ENCODE measurements around the gene CTNNA2.

CTNNA2 gene

GRCh38 chr2:80148906-80149305 lies 636.1 kb downstream of the CTNNA2 start:
- Histone ChIP-seq H3K27me3 (ENCODE audit: control insufficient read depth in 5 of 5, insufficient read depth in 4 of 5, low read length in 5 of 5) (no peaks in the 10 kb centered on the region), H3K9ac (ENCODE audit: low read length in 5 of 5) (no peak overlapping the region), H3K4me3 (ENCODE audit: low read depth in 1 of 5, low read length in 5 of 5) (no peak overlapping the region), H3K27ac (ENCODE audit: low read depth, low read length) (no peak overlapping the region), H3K9me3 (ENCODE audit: control insufficient read depth in 5 of 5, low read length in 5 of 5) (no peaks in the 10 kb centered on the region), H3K36me3 (ENCODE audit: control insufficient read depth in 5 of 5, insufficient read depth in 5 of 5, low read length in 5 of 5) (no peaks in the 10 kb centered on the region), H3K4me1 (ENCODE audit: control insufficient read depth in 5 of 5, insufficient read depth in 5 of 5, low read length in 5 of 5) (no peaks in the 10 kb centered on the region)

DNA sequence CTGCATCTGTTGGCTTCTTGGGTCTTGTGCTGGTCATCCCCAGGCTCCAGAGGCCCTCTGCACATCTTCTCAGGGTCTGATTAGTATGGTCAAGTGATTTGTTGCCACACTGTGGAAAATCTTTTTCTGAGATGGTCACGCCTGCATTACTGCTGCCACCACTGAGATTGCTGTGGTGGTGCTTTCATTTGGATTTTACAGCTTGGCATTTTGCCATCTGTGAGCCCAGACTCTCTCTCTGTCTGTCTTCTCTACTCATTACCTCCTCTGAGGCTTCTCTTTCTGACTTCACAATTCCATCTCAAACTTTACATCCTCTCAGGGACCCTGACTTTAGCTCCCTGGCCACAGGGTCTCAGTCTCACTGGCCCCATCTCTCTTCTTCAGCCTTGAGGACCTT lies 637.1 kb downstream of the CTNNA2 start:
- Histone ChIP-seq H3K27me3 (ENCODE audit: control insufficient read depth in 5 of 5, insufficient read depth in 4 of 5, low read length in 5 of 5) (no peaks in the 10 kb centered on the region), H3K36me3 (ENCODE audit: control insufficient read depth in 5 of 5, insufficient read depth in 5 of 5, low read length in 5 of 5) (no peaks in the 10 kb centered on the region), H3K9me3 (ENCODE audit: control insufficient read depth in 5 of 5, low read length in 5 of 5) (no peaks in the 10 kb centered on the region), H3K4me1 (ENCODE audit: control insufficient read depth in 5 of 5, insufficient read depth in 5 of 5, low read length in 5 of 5) (no peaks in the 10 kb centered on the region), H3K9ac (ENCODE audit: low read length in 5 of 5) (no peak overlapping the region), H3K27ac (ENCODE audit: low read depth, low read length) (no peak overlapping the region), H3K4me3 (ENCODE audit: low read depth in 1 of 5, low read length in 5 of 5) (no peak overlapping the region)

DNA sequence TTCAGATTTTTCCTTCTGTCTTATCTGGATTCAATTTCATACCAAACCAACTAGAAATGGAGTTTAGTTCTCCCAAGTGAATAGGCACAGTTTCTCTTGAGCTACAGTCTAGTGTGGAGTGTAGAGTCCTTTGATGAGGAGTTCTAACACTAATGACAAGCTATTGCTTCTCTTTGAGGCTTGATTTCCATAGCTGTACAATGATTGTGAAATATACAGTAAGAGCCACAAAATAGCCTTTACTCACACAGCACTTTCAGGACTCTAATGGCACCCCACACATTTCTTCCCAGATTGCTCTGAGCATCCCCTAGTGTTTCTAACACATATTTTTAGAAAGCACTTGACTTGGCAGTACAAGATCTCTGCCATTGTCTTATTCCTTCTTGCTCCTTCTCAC lies 638.4 kb downstream of the CTNNA2 start:
- no peaks in the 10 kb centered on the region for H3K9me3 ChIP-seq (ENCODE audit: control insufficient read depth in 5 of 5, low read length in 5 of 5)
- no peaks in the 10 kb centered on the region for H3K36me3 ChIP-seq (ENCODE audit: control insufficient read depth in 5 of 5, insufficient read depth in 5 of 5, low read length in 5 of 5)
- H3K4me1 ChIP-seq (ENCODE audit: control insufficient read depth in 5 of 5, insufficient read depth in 5 of 5, low read length in 5 of 5), result no peaks in the 10 kb centered on the region
- H3K9ac ChIP-seq (ENCODE audit: low read length in 5 of 5), result no peak overlapping the region
- H3K27me3 ChIP-seq (ENCODE audit: control insufficient read depth in 5 of 5, insufficient read depth in 4 of 5, low read length in 5 of 5), result no peaks in the 10 kb centered on the region
- no peak overlapping the region for H3K27ac ChIP-seq (ENCODE audit: low read depth, low read length)
- no peak overlapping the region for H3K4me3 ChIP-seq (ENCODE audit: low read depth in 1 of 5, low read length in 5 of 5)

DNA sequence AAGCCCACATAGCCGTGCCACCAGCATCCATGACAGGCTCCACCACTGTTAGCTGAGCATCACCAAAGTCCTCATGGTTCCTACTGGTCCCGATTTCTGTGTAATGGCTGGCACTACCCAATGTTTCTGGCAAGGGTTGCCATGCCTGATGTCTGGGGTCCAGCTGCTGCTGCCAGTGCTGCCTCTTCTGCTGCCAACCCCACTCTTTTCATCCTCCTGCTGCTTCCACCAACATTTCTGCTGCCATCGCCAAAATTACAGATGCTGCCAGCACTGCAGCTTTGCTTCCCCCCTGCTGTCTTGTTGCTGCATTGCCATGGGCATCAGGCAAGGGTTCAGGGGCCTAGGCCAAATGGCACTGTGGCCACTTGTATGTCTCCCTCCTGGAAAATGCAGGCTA lies 638.8 kb downstream of the CTNNA2 start:
- Histone ChIP-seq H3K27ac (ENCODE audit: low read depth, low read length) (no peak overlapping the region), H3K9ac (ENCODE audit: low read length in 5 of 5) (no peak overlapping the region), H3K4me1 (ENCODE audit: control insufficient read depth in 5 of 5, insufficient read depth in 5 of 5, low read length in 5 of 5) (no peaks in the 10 kb centered on the region), H3K36me3 (ENCODE audit: control insufficient read depth in 5 of 5, insufficient read depth in 5 of 5, low read length in 5 of 5) (no peaks in the 10 kb centered on the region), H3K9me3 (ENCODE audit: control insufficient read depth in 5 of 5, low read length in 5 of 5) (no peaks in the 10 kb centered on the region), H3K4me3 (ENCODE audit: low read depth in 1 of 5, low read length in 5 of 5) (no peak overlapping the region), H3K27me3 (ENCODE audit: control insufficient read depth in 5 of 5, insufficient read depth in 4 of 5, low read length in 5 of 5) (no peaks in the 10 kb centered on the region)

- Histone ChIP-seq H3K9ac (ENCODE audit: low read length in 5 of 5) (no peak overlapping the region), H3K36me3 (ENCODE audit: control insufficient read depth in 5 of 5, insufficient read depth in 5 of 5, low read length in 5 of 5) (no peaks in the 10 kb centered on the region), H3K9me3 (ENCODE audit: control insufficient read depth in 5 of 5, low read length in 5 of 5) (no peaks in the 10 kb centered on the region), H3K27me3 (ENCODE audit: control insufficient read depth in 5 of 5, insufficient read depth in 4 of 5, low read length in 5 of 5) (no peaks in the 10 kb centered on the region), H3K27ac (ENCODE audit: low read depth, low read length) (no peak overlapping the region), H3K4me1 (ENCODE audit: control insufficient read depth in 5 of 5, insufficient read depth in 5 of 5, low read length in 5 of 5) (peaks cover 0 to 2% (median 0%) of the 10 kb centered on the region in 5 donors), H3K4me3 (ENCODE audit: low read depth in 1 of 5, low read length in 5 of 5) (no peak overlapping the region)
Observed at GRCh38 chr2:80153151-80153550, 640.3 kb downstream of the CTNNA2 start.

- Histone ChIP-seq H3K9ac (ENCODE audit: low read length in 5 of 5) (no peak overlapping the region), H3K4me1 (ENCODE audit: control insufficient read depth in 5 of 5, insufficient read depth in 5 of 5, low read length in 5 of 5) (peaks cover 0 to 2% (median 0%) of the 10 kb centered on the region in 5 donors), H3K4me3 (ENCODE audit: low read depth in 1 of 5, low read length in 5 of 5) (no peak overlapping the region), H3K36me3 (ENCODE audit: control insufficient read depth in 5 of 5, insufficient read depth in 5 of 5, low read length in 5 of 5) (no peaks in the 10 kb centered on the region), H3K9me3 (ENCODE audit: control insufficient read depth in 5 of 5, low read length in 5 of 5) (no peaks in the 10 kb centered on the region), H3K27me3 (ENCODE audit: control insufficient read depth in 5 of 5, insufficient read depth in 4 of 5, low read length in 5 of 5) (no peaks in the 10 kb centered on the region), H3K27ac (ENCODE audit: low read depth, low read length) (no peak overlapping the region)
Observed at GRCh38 chr2:80153768-80154167, 640.9 kb downstream of the CTNNA2 start.

GRCh38 chr2:80154231-80154915 lies 641.5 kb downstream of the CTNNA2 start:
- Histone ChIP-seq H3K9me3 (ENCODE audit: control insufficient read depth in 5 of 5, low read length in 5 of 5) (no peaks in the 10 kb centered on the region), H3K27ac (ENCODE audit: low read depth, low read length) (no peak overlapping the region), H3K9ac (ENCODE audit: low read length in 5 of 5) (no peak overlapping the region), H3K36me3 (ENCODE audit: control insufficient read depth in 5 of 5, insufficient read depth in 5 of 5, low read length in 5 of 5) (no peaks in the 10 kb centered on the region), H3K27me3 (ENCODE audit: control insufficient read depth in 5 of 5, insufficient read depth in 4 of 5, low read length in 5 of 5) (no peaks in the 10 kb centered on the region), H3K4me3 (ENCODE audit: low read depth in 1 of 5, low read length in 5 of 5) (no peak overlapping the region), H3K4me1 (ENCODE audit: control insufficient read depth in 5 of 5, insufficient read depth in 5 of 5, low read length in 5 of 5) (peaks cover 0 to 2% (median 0%) of the 10 kb centered on the region in 5 donors)

- Histone ChIP-seq H3K4me3 (ENCODE audit: low read depth in 1 of 5, low read length in 5 of 5) (no peak overlapping the region), H3K9me3 (ENCODE audit: control insufficient read depth in 5 of 5, low read length in 5 of 5) (peaks cover 0 to 5% (median 2%) of the 10 kb centered on the region in 5 donors), H3K27ac (ENCODE audit: low read depth, low read length) (no peak overlapping the region), H3K9ac (ENCODE audit: low read length in 5 of 5) (no peak overlapping the region), H3K27me3 (ENCODE audit: control insufficient read depth in 5 of 5, insufficient read depth in 4 of 5, low read length in 5 of 5) (no peaks in the 10 kb centered on the region), H3K36me3 (ENCODE audit: control insufficient read depth in 5 of 5, insufficient read depth in 5 of 5, low read length in 5 of 5) (no peaks in the 10 kb centered on the region), H3K4me1 (ENCODE audit: control insufficient read depth in 5 of 5, insufficient read depth in 5 of 5, low read length in 5 of 5) (no peaks in the 10 kb centered on the region)
Observed at GRCh38 chr2:80164375-80164774, 651.5 kb downstream of the CTNNA2 start.

DNA sequence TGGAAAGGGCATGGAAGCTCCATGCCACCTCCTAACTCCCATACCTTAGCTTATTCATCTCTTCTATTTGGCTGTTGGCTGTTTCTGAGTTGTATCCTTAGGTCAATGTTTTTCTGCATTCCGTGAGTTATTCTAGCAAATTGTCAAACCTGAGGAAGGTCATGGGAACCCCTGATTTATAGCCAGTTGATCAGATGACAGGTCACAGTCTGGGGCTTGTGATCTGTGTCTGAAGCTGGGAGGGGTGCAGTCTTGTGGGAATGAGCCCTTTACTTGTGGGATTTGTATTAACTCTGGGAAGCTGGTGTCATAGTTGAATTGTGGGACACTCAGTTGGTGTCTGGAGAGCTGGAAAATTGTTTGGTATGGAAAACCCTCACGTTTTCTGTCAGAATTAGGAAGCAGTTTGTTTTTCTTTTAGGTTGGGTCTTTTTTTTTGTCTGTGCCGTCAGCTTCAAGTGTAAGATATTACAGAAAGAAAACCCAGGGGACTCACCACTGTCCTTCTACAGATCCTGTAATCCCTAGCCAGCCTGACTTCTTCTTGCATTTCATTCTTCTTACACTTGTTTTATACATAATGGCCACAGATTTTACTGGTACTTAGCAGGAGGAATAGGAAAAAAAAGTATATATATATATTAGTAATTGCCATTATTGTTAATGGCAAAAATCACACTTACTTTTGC lies 653.8 kb downstream of the CTNNA2 start:
- Histone ChIP-seq H3K4me3 (ENCODE audit: low read depth in 1 of 5, low read length in 5 of 5) (no peak overlapping the region), H3K27me3 (ENCODE audit: control insufficient read depth in 5 of 5, insufficient read depth in 4 of 5, low read length in 5 of 5) (no peaks in the 10 kb centered on the region), H3K9ac (ENCODE audit: low read length in 5 of 5) (no peak overlapping the region), H3K36me3 (ENCODE audit: control insufficient read depth in 5 of 5, insufficient read depth in 5 of 5, low read length in 5 of 5) (no peaks in the 10 kb centered on the region), H3K27ac (ENCODE audit: low read depth, low read length) (no peak overlapping the region), H3K9me3 (ENCODE audit: control insufficient read depth in 5 of 5, low read length in 5 of 5) (no peaks in the 10 kb centered on the region), H3K4me1 (ENCODE audit: control insufficient read depth in 5 of 5, insufficient read depth in 5 of 5, low read length in 5 of 5) (no peaks in the 10 kb centered on the region)

GRCh38 chr2:80167284-80167808 lies 654.5 kb downstream of the CTNNA2 start:
- Histone ChIP-seq H3K36me3 (ENCODE audit: control insufficient read depth in 5 of 5, insufficient read depth in 5 of 5, low read length in 5 of 5) (no peaks in the 10 kb centered on the region), H3K9me3 (ENCODE audit: control insufficient read depth in 5 of 5, low read length in 5 of 5) (no peaks in the 10 kb centered on the region), H3K27ac (ENCODE audit: low read depth, low read length) (no peak overlapping the region), H3K4me1 (ENCODE audit: control insufficient read depth in 5 of 5, insufficient read depth in 5 of 5, low read length in 5 of 5) (no peaks in the 10 kb centered on the region), H3K9ac (ENCODE audit: low read length in 5 of 5) (no peak overlapping the region), H3K4me3 (ENCODE audit: low read depth in 1 of 5, low read length in 5 of 5) (no peak overlapping the region), H3K27me3 (ENCODE audit: control insufficient read depth in 5 of 5, insufficient read depth in 4 of 5, low read length in 5 of 5) (no peaks in the 10 kb centered on the region)
